Activated naive CD4-positive, alpha-beta T cell treated with anti-CD3 and anti-CD28 coated beads, Interleukin-2, amount 50 U/mL, for 24 hours (primary cell): ENCODE data around the gene STAT3.
A peak's percentile ranks its signal among the peaks of the same experiment; 100 is the strongest.

Experiments used
- H3K27ac Mint-ChIP-seq: one replicate; pipeline ENCODE4 v1.8.0; 2021; ENCODE audit warnings: mild to moderate bottlenecking, mixed read lengths
- H3K27me3 Mint-ChIP-seq: one replicate; pipeline ENCODE4 v1.8.0; 2021; ENCODE audit warnings: mixed read lengths
- H3K36me3 Mint-ChIP-seq: one replicate; pipeline ENCODE4 v1.8.0; 2021; ENCODE audit warnings: mixed read lengths
- H3K4me1 Mint-ChIP-seq: one replicate; pipeline ENCODE4 v1.8.0; 2021; ENCODE audit warnings: mixed read lengths
- H3K4me3 Mint-ChIP-seq: one replicate; pipeline ENCODE4 v1.8.0; 2021; ENCODE audit warnings: mild to moderate bottlenecking, mixed read lengths
- H3K9me3 Mint-ChIP-seq: one replicate; pipeline ENCODE4 v1.8.0; 2021; ENCODE audit warnings: mixed read lengths

STAT3 gene

DNA sequence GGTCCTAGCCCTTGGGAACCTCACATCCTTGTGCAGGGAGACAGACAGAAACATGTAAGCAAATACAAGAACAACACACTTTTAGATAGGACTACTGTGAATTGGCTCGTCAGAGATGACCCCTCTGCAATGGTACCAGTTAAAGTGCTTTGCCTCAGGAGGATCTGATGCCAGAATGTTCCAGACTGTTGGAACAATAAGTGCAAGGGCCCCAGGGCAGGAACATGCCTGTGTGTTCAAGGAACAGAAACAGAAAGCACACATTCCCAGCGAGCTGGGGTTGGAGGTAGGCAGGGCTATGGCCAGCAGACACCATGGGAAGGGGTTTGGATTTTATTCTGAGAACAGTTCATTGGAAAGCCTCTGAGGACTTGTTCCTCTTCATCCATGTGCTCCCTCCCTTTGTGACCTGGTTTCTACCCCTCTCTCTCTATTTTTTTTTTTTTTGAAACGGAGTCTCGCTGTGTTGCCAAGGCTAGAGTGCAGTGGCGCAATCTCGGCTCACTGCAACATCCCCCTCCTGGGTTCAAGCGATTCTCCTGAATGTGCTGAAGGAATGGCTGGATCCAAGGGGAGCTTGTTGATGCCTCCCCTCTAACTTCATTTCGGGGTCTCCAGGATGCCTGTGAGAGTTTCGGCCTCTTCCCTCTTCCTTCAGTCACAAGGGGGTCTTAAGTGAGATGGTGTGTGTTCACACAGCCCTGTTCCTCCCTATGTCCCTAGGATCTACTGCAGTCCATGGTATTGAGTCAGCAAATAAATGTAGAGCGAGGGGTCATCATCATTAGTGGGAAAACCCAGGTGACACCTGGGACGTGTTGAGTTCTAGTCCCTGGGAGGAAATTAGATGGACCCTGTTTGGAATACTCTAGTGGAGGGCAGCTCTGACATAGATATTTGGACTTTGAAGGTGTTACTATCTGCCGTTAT, 93.5 kb downstream of the STAT3 start:
- Mint-ChIP-seq H3K9me3 (no peaks in the 10 kb centered on the region), H3K27ac (peak overlapping the region; percentile 76), H3K27me3 (no peaks in the 10 kb centered on the region), H3K36me3 (peaks cover 30% of the 10 kb centered on the region), H3K4me3 (peak overlapping the region; percentile 42), H3K4me1 (peaks cover 49% of the 10 kb centered on the region)

- Mint-ChIP-seq H3K4me1 (peaks cover 64% of the 10 kb centered on the region), H3K36me3 (peaks cover 36% of the 10 kb centered on the region), H3K27ac (peak overlapping the region; percentile 85), H3K27me3 (no peaks in the 10 kb centered on the region), H3K4me3 (peak overlapping the region; percentile 92), H3K9me3 (no peaks in the 10 kb centered on the region)
Measured at GRCh38 chr17:42291129-42291528, 97.1 kb downstream of the STAT3 start.

DNA sequence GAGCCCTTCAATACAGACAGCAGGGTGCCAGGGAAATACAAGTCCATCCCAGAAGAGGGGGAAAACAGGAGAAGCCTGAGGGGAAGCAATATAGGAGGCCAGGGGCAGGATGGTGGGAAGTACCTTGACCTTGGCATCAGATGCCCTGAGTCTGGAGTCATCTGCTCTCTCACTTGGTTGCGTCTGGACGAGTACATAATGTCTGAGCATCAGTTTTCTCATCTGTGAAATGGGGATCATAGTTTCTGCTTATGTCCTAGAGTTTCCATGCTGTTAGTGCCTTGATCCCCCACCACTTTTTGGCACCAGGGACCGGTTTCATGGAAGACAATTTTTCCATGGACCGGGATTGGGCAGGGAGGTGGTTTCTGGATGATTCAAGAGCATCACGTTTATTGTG, 97.7 kb downstream of the STAT3 start:
- peak overlapping the region; percentile 97 for H3K27ac Mint-ChIP-seq
- H3K36me3 Mint-ChIP-seq, result peaks cover 36% of the 10 kb centered on the region
- no peaks in the 10 kb centered on the region for H3K9me3 Mint-ChIP-seq
- H3K4me1 Mint-ChIP-seq, result peaks cover 67% of the 10 kb centered on the region
- peak overlapping the region; percentile 92 for H3K4me3 Mint-ChIP-seq
- no peaks in the 10 kb centered on the region for H3K27me3 Mint-ChIP-seq

DNA sequence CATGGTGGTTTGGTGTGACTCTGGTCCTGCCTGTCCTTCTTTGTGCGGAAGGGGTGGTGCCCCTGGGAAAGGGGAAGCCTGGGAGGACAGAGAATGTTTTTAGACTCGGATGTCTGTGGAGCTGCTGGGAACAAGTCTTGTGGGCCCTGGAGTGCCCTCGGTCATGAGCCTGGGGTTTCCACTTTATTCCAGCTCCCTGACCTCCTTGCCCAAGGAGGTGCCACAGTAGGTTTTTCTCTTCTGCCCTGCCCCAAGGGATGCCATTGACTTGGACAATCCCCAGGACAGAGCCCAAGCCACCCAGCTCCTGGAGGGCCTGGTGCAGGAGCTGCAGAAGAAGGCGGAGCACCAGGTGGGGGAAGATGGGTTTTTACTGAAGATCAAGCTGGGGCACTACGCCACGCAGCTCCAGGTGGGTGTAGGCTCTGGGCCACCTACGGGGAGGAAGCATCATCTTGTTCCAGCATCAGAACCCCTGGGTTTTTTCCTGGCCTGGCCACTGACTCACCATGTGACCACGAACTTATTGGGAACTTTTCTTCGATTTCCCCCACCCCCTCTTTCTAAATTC, 98.5 kb downstream of the STAT3 start:
- H3K36me3 Mint-ChIP-seq, result peaks cover 30% of the 10 kb centered on the region
- no peaks in the 10 kb centered on the region for H3K27me3 Mint-ChIP-seq
- no peaks in the 10 kb centered on the region for H3K9me3 Mint-ChIP-seq
- peak overlapping the region; percentile 97 for H3K27ac Mint-ChIP-seq
- peaks cover 67% of the 10 kb centered on the region for H3K4me1 Mint-ChIP-seq
- peak overlapping the region; percentile 92 for H3K4me3 Mint-ChIP-seq

DNA sequence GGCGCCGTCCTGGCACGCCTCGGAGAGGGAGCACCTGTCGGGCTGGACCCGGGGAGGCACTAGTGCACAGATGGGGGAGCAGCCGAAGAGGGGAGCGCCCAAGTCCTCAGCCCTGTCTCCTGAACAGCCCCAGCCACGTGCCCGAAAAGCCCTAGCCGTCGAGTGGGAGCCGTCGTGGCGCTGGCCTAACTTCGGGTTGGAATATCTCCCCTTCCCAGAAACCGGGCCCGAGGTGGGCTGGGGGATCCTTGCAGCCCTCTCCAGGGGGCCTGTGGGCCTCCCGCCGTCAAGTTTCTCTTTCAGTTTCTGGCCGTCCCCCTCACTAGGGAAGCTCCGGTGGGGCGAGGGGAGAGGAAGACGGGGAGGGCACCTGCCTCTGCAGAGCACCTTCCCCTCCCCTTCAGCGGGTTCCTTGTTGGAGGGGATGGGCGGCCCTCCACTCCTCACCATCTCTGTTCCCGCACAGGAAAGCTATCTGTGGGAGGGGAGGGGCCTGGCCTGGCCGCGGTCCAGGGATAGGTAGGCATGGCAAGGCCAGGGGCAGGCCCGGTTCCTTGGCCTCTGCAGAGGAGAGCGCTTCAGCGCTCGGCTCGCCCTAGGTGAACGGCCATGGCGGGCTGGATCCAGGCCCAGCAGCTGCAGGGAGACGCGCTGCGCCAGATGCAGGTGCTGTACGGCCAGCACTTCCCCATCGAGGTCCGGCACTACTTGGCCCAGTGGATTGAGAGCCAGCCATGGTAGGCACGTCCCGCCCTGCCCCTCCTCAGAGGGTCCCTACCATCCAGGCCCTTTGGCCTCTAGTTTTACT, 99.2 kb downstream of the STAT3 start:
- Mint-ChIP-seq H3K4me1 (peaks cover 62% of the 10 kb centered on the region), H3K27me3 (no peaks in the 10 kb centered on the region), H3K36me3 (peaks cover 28% of the 10 kb centered on the region), H3K27ac (peak overlapping the region; percentile 97), H3K9me3 (no peaks in the 10 kb centered on the region), H3K4me3 (peak overlapping the region; percentile 92)

- Mint-ChIP-seq H3K9me3 (no peaks in the 10 kb centered on the region), H3K36me3 (peaks cover 24% of the 10 kb centered on the region), H3K27me3 (no peaks in the 10 kb centered on the region), H3K4me3 (peak within 1 kb of the TSS; percentile 92), H3K4me1 (peaks cover 60% of the 10 kb centered on the region), H3K27ac (peak within 1 kb of the TSS; percentile 99)
Measured at GRCh38 chr17:42287977-42288802, 100.1 kb downstream of the STAT3 start, which contains the start of gene STAT5A. Gene STAT5A, plus strand, starts transcription at chr17:42288498. Its CDS starts 914 bp downstream, at chr17:42289412.

DNA sequence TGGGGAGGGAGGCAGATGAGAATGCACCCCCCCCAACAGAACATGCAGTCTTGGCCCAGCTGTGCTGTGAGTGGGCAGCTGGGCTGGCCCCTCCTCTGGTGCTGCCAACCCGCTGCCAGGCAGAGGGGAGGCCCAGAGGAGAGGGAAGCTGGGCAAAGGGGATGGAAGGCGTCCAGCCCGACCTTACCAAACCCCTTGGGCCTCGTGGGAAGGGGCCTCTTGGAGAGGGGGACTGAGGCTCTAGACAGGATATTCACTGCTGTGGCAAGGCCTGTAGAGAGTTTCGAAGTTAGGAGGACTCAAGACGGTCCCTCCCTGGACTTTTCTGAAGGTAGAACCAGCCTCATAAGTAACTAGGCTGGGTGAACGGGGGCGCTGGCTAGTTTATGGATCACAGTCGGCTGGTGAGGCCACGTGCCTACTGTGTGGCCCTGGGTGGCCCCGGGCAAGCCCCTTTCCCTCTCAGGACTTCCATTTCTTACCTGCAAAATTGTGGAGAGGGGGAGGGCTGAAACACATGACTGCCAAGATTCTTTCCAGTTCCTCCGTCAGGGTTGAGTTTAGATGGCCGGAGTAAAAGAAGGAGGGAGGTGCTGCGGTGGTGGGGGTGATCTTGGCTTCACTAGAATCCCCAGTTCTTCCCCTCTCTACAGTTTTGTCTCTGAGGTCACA, 100.8 kb downstream of the STAT3 start:
- Mint-ChIP-seq H3K36me3 (peaks cover 21% of the 10 kb centered on the region), H3K4me3 (peak overlapping the region; percentile 90), H3K9me3 (no peaks in the 10 kb centered on the region), H3K27ac (peak overlapping the region; percentile 99), H3K4me1 (peaks cover 62% of the 10 kb centered on the region), H3K27me3 (no peaks in the 10 kb centered on the region)

DNA sequence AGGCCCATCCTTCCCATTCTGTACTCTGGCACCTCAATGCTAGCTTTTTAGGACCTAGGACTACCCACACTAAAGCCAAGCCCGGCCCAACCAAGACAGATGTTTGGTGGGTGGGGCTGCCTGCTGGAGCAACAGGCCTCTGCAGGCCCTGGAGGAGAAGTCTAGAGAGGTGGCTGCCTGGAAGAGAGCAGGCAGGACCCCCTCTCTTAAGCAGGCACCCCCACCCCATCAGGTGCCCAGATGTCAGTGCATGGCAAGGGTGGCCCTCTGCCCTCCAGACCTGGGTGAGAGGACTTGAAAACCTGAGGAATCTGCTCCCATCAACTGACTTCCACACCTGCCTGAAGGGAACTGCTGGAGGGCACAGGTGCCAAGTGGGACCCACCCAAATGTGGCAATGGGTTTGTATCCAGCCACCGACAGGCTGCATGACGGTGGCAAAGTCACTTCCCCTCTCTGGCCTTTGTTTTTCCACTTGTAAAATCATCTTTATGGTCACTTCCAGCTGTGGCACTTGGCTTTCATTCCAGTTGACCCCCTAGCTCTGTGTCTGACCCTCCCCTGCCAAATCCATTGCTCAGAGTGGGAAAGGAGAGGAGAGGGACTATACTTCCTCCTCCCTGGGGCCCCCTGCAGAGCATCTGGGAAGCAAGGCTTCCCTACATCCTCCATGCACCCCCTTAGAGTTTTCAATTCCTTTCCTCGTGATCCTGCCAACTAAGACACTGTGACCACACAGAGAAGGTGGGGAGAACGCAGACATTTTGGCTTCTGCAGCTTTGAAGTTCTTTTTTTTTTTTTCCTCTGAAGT, 101.6 kb downstream of the STAT3 start:
- Mint-ChIP-seq H3K9me3 (no peaks in the 10 kb centered on the region), H3K4me1 (peaks cover 58% of the 10 kb centered on the region), H3K36me3 (peaks cover 18% of the 10 kb centered on the region), H3K27ac (peak overlapping the region; percentile 99), H3K27me3 (no peaks in the 10 kb centered on the region), H3K4me3 (peak overlapping the region; percentile 90)

DNA sequence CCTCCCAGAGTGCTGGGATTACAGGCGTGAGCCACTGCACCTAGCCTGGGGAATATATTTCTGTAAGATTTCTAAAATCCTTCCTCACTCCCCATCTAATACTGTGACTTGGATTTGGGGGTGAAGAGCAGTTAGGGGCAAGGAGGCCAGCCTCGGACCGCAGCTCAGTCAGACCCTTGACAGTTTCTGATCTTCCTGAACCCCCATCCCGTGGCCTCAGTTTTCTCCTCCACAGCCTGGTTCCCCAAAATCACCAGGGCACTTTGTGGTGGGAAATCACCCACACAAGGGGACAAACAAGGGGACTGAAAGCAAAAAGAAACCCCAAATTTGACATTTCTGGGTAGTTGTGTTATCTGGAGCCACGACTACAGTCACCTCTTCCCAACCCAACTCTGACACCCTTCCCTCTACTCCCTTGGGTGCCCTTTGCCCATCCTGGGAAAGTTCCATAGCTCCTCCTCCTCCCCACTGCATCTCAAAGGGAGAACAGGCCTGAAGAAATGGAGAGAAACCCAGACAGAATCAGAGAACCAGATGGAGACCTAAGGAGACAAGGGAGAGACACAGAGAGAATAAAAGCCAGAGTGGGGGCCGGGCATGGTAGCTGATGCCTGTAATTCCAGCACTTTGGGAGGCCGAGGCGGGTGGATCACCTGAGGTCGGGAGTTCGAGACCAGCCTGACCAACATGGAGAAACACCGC, 102.7 kb downstream of the STAT3 start:
- Mint-ChIP-seq H3K4me1 (peaks cover 47% of the 10 kb centered on the region), H3K9me3 (no peaks in the 10 kb centered on the region), H3K4me3 (peak overlapping the region; percentile 90), H3K27ac (peak overlapping the region; percentile 77), H3K27me3 (no peaks in the 10 kb centered on the region), H3K36me3 (peaks cover 12% of the 10 kb centered on the region)

DNA sequence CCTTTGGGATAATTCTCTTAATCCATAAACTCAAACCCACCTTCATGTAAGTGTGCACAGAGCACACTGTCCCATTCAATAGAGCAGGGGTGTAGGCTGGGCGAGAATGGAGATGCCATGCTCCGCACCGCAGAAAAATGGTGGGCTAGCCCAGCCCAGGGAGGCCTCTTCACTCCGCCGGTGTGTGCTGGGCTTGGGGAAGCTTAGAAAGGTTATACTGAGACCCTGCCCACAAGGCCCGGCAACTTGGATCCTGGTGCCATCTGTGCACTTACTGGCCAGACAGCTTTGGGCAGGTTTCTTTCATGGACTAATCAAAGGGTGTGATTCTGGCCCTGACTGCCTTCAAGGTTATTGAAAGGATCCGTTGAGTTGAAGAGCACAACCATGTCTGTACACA, 103.7 kb downstream of the STAT3 start:
- no peak overlapping the region for H3K4me3 Mint-ChIP-seq
- peaks cover 41% of the 10 kb centered on the region for H3K4me1 Mint-ChIP-seq
- H3K27ac Mint-ChIP-seq, result peak overlapping the region; percentile 12
- no peaks in the 10 kb centered on the region for H3K9me3 Mint-ChIP-seq
- H3K36me3 Mint-ChIP-seq, result peaks cover 7% of the 10 kb centered on the region
- no peaks in the 10 kb centered on the region for H3K27me3 Mint-ChIP-seq

- Mint-ChIP-seq H3K4me1 (peaks cover 39% of the 10 kb centered on the region), H3K27ac (peak overlapping the region; percentile 12), H3K27me3 (no peaks in the 10 kb centered on the region), H3K36me3 (peaks cover 7% of the 10 kb centered on the region), H3K9me3 (no peaks in the 10 kb centered on the region), H3K4me3 (no peak overlapping the region)
Measured at GRCh38 chr17:42284024-42284369, 104.2 kb downstream of the STAT3 start.

- no peaks in the 10 kb centered on the region for H3K27me3 Mint-ChIP-seq
- H3K4me3 Mint-ChIP-seq, result peak overlapping the region; percentile 30
- peaks cover 7% of the 10 kb centered on the region for H3K36me3 Mint-ChIP-seq
- H3K4me1 Mint-ChIP-seq, result peaks cover 39% of the 10 kb centered on the region
- no peak overlapping the region for H3K27ac Mint-ChIP-seq
- no peaks in the 10 kb centered on the region for H3K9me3 Mint-ChIP-seq
Measured at GRCh38 chr17:42283241-42284023, 104.8 kb downstream of the STAT3 start.
